ENCODE data around the gene LSAMP.
"Not testable (repeated sequence)": the region's sequence is repeated elsewhere in the genome, so short reads cannot be mapped to it uniquely, and the experiment has no call there.

Gene LSAMP

GRCh38 chr3:115806501-115806900 is 638.8 kb downstream of the LSAMP start:
- no peak overlapping the region for H3K4me3 ChIP-seq (ENCODE audit: low read depth, low read length)
- H3K27me3 ChIP-seq (ENCODE audit: control insufficient read depth, insufficient read depth, low read length), result no peaks in the 10 kb centered on the region
- H3K9me3 ChIP-seq (ENCODE audit: control insufficient read depth, insufficient read depth, low read depth, low read length), result no peaks in the 10 kb centered on the region
- H3K27ac ChIP-seq (ENCODE audit: low read depth, low read length), result peak overlapping the region; percentile 53; the same call in 1 of the 2 replicates
- H3K36me3 ChIP-seq (ENCODE audit: control insufficient read depth, insufficient read depth, low read length), result peaks cover 10% of the 10 kb centered on the region; the same call in 1 of the 2 replicates
- no peak overlapping the region for H3K9ac ChIP-seq (ENCODE audit: low read length)
- H3K4me1 ChIP-seq (ENCODE audit: control insufficient read depth, insufficient read depth, low read length), result peaks cover 47% of the 10 kb centered on the region

- Histone ChIP-seq H3K4me3 (ENCODE audit: low read depth, low read length) (no peak overlapping the region; the same call in 1 of the 2 replicates), H3K27me3 (ENCODE audit: control insufficient read depth, insufficient read depth, low read length) (no peaks in the 10 kb centered on the region), H3K36me3 (ENCODE audit: control insufficient read depth, insufficient read depth, low read length) (peaks cover 10% of the 10 kb centered on the region; the same call in 1 of the 2 replicates), H3K27ac (ENCODE audit: low read depth, low read length) (peak overlapping the region; percentile 32; the same call in 1 of the 2 replicates), H3K4me1 (ENCODE audit: control insufficient read depth, insufficient read depth, low read length) (peaks cover 47% of the 10 kb centered on the region), H3K9me3 (ENCODE audit: control insufficient read depth, insufficient read depth, low read depth, low read length) (peaks cover 2% of the 10 kb centered on the region; the same call in 1 of the 2 replicates), H3K9ac (ENCODE audit: low read length) (no peak overlapping the region)
Observed at GRCh38 chr3:115805520-115805919, 639.8 kb downstream of the LSAMP start.

- peaks cover 47% of the 10 kb centered on the region for H3K4me1 ChIP-seq (ENCODE audit: control insufficient read depth, insufficient read depth, low read length)
- H3K27me3 ChIP-seq (ENCODE audit: control insufficient read depth, insufficient read depth, low read length), result no peaks in the 10 kb centered on the region
- H3K4me3 ChIP-seq (ENCODE audit: low read depth, low read length), result no peak overlapping the region
- H3K9ac ChIP-seq (ENCODE audit: low read length), result no peak overlapping the region
- H3K27ac ChIP-seq (ENCODE audit: low read depth, low read length), result peak overlapping the region; percentile 54
- H3K36me3 ChIP-seq (ENCODE audit: control insufficient read depth, insufficient read depth, low read length), result peaks cover 7% of the 10 kb centered on the region; the same call in 1 of the 2 replicates
- peaks cover 4% of the 10 kb centered on the region; the same call in 1 of the 2 replicates for H3K9me3 ChIP-seq (ENCODE audit: control insufficient read depth, insufficient read depth, low read depth, low read length)
Observed at GRCh38 chr3:115804713-115805119, 640.6 kb downstream of the LSAMP start.

- H3K36me3 ChIP-seq (ENCODE audit: control insufficient read depth, insufficient read depth, low read length), result peaks cover 4% of the 10 kb centered on the region; the same call in 1 of the 2 replicates
- peaks cover 47% of the 10 kb centered on the region for H3K4me1 ChIP-seq (ENCODE audit: control insufficient read depth, insufficient read depth, low read length)
- H3K27ac ChIP-seq (ENCODE audit: low read depth, low read length), result peak overlapping the region; percentile 46; the same call in 1 of the 2 replicates
- peaks cover 6% of the 10 kb centered on the region; the same call in 1 of the 2 replicates for H3K9me3 ChIP-seq (ENCODE audit: control insufficient read depth, insufficient read depth, low read depth, low read length)
- H3K9ac ChIP-seq (ENCODE audit: low read length), result no peak overlapping the region
- H3K27me3 ChIP-seq (ENCODE audit: control insufficient read depth, insufficient read depth, low read length), result no peaks in the 10 kb centered on the region
- no peak overlapping the region for H3K4me3 ChIP-seq (ENCODE audit: low read depth, low read length)
Observed at GRCh38 chr3:115804200-115804599, 641.1 kb downstream of the LSAMP start.

GRCh38 chr3:115803661-115804060 is 641.6 kb downstream of the LSAMP start:
- peaks cover 50% of the 10 kb centered on the region for H3K4me1 ChIP-seq (ENCODE audit: control insufficient read depth, insufficient read depth, low read length)
- H3K36me3 ChIP-seq (ENCODE audit: control insufficient read depth, insufficient read depth, low read length), result peaks cover 2% of the 10 kb centered on the region; the same call in 1 of the 2 replicates
- peaks cover 6% of the 10 kb centered on the region; the same call in 1 of the 2 replicates for H3K9me3 ChIP-seq (ENCODE audit: control insufficient read depth, insufficient read depth, low read depth, low read length)
- H3K9ac ChIP-seq (ENCODE audit: low read length), result no peak overlapping the region
- H3K27me3 ChIP-seq (ENCODE audit: control insufficient read depth, insufficient read depth, low read length), result no peaks in the 10 kb centered on the region
- H3K4me3 ChIP-seq (ENCODE audit: low read depth, low read length), result no peak overlapping the region
- peak overlapping the region; percentile 46 for H3K27ac ChIP-seq (ENCODE audit: low read depth, low read length)

- Histone ChIP-seq H3K4me3 (ENCODE audit: low read depth, low read length) (no peak overlapping the region; the same call in 1 of the 2 replicates), H3K27ac (ENCODE audit: low read depth, low read length) (no peak overlapping the region; the same call in 1 of the 2 replicates), H3K36me3 (ENCODE audit: control insufficient read depth, insufficient read depth, low read length) (peaks cover 2% of the 10 kb centered on the region; the same call in 1 of the 2 replicates), H3K9ac (ENCODE audit: low read length) (no peak overlapping the region), H3K27me3 (ENCODE audit: control insufficient read depth, insufficient read depth, low read length) (no peaks in the 10 kb centered on the region), H3K9me3 (ENCODE audit: control insufficient read depth, insufficient read depth, low read depth, low read length) (peaks cover 6% of the 10 kb centered on the region; the same call in 1 of the 2 replicates), H3K4me1 (ENCODE audit: control insufficient read depth, insufficient read depth, low read length) (peaks cover 32% of the 10 kb centered on the region)
Observed at GRCh38 chr3:115800489-115801075, 644.7 kb downstream of the LSAMP start.

GRCh38 chr3:115800065-115800464 is 645.2 kb downstream of the LSAMP start:
- not testable (repeated sequence) for H3K36me3 ChIP-seq (ENCODE audit: control insufficient read depth, insufficient read depth, low read length); H3K9me3 ChIP-seq (ENCODE audit: control insufficient read depth, insufficient read depth, low read depth, low read length); H3K4me3 ChIP-seq (ENCODE audit: low read depth, low read length); H3K27me3 ChIP-seq (ENCODE audit: control insufficient read depth, insufficient read depth, low read length)
- Histone ChIP-seq H3K4me1 (ENCODE audit: control insufficient read depth, insufficient read depth, low read length) (peaks cover 27% of the 10 kb centered on the region), H3K9ac (ENCODE audit: low read length) (peak overlapping the region; percentile 73), H3K27ac (ENCODE audit: low read depth, low read length) (peak overlapping the region; percentile 40; the same call in 1 of the 2 replicates)

GRCh38 chr3:115792206-115792955 is 652.9 kb downstream of the LSAMP start:
- peaks cover 26% of the 10 kb centered on the region; the same call in 1 of the 2 replicates for H3K4me1 ChIP-seq (ENCODE audit: control insufficient read depth, insufficient read depth, low read length)
- H3K9me3 ChIP-seq (ENCODE audit: control insufficient read depth, insufficient read depth, low read depth, low read length), result peaks cover 3% of the 10 kb centered on the region; the same call in 1 of the 2 replicates
- peaks cover 7% of the 10 kb centered on the region; the same call in 1 of the 2 replicates for H3K36me3 ChIP-seq (ENCODE audit: control insufficient read depth, insufficient read depth, low read length)
- peak overlapping the region; percentile 61; the same call in 1 of the 2 replicates for H3K27ac ChIP-seq (ENCODE audit: low read depth, low read length)
- peak overlapping the region; percentile 82 for H3K9ac ChIP-seq (ENCODE audit: low read length)
- no peaks in the 10 kb centered on the region for H3K27me3 ChIP-seq (ENCODE audit: control insufficient read depth, insufficient read depth, low read length)
- peak overlapping the region; percentile 69 for H3K4me3 ChIP-seq (ENCODE audit: low read depth, low read length)

- Histone ChIP-seq H3K4me3 (ENCODE audit: low read depth, low read length) (peak overlapping the region; percentile 69; the same call in 1 of the 2 replicates), H3K27ac (ENCODE audit: low read depth, low read length) (peak overlapping the region; percentile 72; the same call in 1 of the 2 replicates), H3K9ac (ENCODE audit: low read length) (peak overlapping the region; percentile 82), H3K4me1 (ENCODE audit: control insufficient read depth, insufficient read depth, low read length) (peaks cover 26% of the 10 kb centered on the region; the same call in 1 of the 2 replicates)
- H3K36me3 ChIP-seq (ENCODE audit: control insufficient read depth, insufficient read depth, low read length); H3K9me3 ChIP-seq (ENCODE audit: control insufficient read depth, insufficient read depth, low read depth, low read length); H3K27me3 ChIP-seq (ENCODE audit: control insufficient read depth, insufficient read depth, low read length): not testable (repeated sequence)
Observed at GRCh38 chr3:115791271-115792153, 653.8 kb downstream of the LSAMP start.

- Histone ChIP-seq H3K36me3 (ENCODE audit: control insufficient read depth, insufficient read depth, low read length) (peaks cover 7% of the 10 kb centered on the region; the same call in 1 of the 2 replicates), H3K4me1 (ENCODE audit: control insufficient read depth, insufficient read depth, low read length) (peaks cover 29% of the 10 kb centered on the region; the same call in 1 of the 2 replicates), H3K27ac (ENCODE audit: low read depth, low read length) (peak overlapping the region; percentile 75; the same call in 1 of the 2 replicates), H3K4me3 (ENCODE audit: low read depth, low read length) (peak overlapping the region; percentile 69; the same call in 1 of the 2 replicates), H3K9ac (ENCODE audit: low read length) (peak overlapping the region; percentile 82), H3K9me3 (ENCODE audit: control insufficient read depth, insufficient read depth, low read depth, low read length) (peaks cover 3% of the 10 kb centered on the region; the same call in 1 of the 2 replicates), H3K27me3 (ENCODE audit: control insufficient read depth, insufficient read depth, low read length) (no peaks in the 10 kb centered on the region)
Observed at GRCh38 chr3:115790759-115791158, 654.5 kb downstream of the LSAMP start.

All from HUES6 (cell line).